Stimulated activated CD4-positive, alpha-beta T cell treated with anti-CD3 and anti-CD28 coated beads, TNF-alpha, amount 100 ng/mL, for 48 hours (primary cell): ENCODE measurements around the gene BCAS3.

Experiments used
- DNase-seq, 3 donors: peaks; one replicate each; pipeline ENCODE4 v3.0.0-alpha.2; 2020; ENCODE audit warnings: low read depth in 3 of 3

BCAS3 gene

DNA sequence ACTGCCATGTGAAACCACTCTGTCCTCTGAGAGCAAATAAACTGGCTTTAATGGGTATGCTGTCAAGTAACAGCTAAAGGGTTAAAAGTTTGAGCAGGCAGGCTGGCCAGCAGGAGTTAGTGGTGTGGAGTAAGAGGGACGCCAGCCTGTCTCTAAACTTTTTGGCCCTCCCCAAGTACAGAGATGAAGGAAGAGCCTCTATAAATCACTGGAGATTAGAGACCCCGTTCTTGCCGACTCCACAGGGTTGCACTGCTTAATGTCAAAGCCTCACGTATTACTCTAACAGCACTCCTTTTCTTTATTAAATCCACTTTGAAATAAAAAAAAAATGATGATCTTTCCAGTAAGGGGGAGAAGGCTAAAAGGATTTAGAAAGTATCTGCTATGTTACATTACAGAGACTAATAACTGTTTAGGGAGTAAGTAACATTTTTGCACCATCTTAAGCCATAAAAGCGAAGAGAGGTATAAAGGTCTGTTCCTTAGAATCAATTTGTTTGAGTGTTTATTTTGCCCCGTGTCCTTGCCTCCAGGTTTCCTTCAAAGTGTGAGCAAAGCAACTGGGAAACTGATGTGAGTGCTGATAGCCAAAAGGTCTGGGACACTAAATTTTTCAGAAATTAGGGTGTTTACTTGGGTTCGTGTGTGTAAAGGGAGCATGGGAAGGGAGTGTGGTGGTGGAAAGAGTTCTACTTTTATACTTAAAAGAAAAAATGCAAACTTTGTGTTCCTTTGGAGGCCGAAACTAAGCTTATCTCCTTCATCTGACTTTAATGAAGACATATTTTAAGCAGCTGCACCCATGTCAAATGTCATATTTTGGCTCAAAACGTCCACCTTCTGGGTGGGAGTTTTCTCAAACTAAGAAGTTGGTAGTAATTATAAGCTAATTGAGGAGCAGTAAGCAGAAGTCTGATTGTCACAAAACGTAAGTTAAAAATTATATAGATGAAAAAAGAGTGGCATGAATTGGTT lies 612.0 kb downstream of the BCAS3 start:
- DNase-seq, result no peak

DNA sequence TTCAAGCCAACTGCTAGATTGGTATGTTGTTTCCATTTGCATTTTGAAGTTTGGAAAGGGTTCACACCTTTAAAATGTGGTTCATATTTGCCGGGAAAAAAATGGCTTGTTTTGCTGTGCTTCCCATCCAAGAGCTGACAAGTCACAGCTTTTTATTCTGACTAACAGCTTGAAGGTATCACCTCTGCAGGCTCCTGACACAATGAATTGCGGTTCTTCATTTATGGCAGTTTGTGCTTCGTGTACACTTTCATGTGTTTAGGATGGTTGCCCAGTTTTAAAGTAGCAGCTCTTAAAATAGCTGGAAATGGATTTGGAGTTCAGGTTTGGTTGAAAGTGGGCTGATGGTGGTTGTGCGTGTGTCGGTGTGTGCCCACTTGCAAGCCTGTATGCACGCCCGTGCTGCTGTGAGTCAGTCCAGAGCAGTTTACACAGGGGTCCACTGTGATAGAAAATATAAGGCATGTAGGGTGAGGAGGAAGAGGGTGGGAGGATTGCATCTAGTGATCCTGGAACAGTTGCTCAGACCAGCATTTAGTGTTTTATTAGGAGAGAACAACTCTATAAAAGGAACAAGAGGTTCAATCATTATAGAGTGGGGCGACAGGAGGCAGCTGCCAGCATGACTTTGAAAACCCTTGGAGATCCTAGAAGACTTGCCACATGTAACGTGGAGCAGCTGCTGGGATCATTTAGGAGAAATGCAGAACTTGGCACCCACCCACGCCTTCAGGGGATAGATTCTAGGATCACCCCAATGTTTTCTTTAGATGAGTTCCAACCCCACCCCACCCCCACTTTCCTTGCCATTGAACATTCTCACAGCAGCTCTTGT lies 614.0 kb downstream of the BCAS3 start:
- DNase-seq, result no peak

DNA sequence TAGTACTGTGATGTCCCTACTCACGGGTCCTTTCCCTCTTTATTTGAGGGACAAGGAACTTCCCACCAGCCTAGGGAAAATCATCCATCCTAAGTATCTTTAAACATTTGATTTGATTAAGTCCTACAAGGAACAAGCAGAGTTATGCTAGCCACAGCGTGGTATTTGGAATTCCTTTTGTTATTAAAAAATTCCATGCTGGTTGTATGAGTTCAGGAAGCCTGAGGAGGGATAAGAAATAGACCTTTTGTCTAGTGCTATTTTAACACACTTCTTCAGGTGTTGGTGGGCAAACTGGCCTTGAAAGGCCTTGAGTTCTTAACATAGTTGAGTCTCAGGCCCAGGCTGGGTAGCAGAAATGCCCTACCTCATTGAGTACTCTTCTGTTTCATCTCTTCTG lies 616.6 kb downstream of the BCAS3 start:
- DNase-seq, result no peak

DNA sequence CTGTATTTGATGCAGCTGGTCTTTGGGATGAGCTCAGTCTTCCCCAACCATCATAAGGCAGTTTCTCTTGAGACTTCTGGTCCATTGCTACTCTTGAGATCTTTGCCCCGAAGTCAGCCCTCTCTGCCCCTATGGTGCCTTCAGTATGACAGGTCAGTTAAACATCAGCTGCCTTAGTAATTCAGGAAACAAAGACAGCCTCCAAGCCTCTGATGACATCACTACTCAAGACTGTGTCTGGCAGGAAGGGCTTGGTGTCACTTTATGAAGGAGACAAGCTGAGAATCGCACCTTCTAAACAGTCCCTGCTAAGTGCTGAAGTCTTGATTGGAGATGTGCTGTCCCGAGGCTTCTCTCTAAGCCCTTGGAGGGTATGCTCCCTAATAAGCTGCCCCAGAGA lies 617.1 kb downstream of the BCAS3 start:
- DNase-seq, result no peak

DNA sequence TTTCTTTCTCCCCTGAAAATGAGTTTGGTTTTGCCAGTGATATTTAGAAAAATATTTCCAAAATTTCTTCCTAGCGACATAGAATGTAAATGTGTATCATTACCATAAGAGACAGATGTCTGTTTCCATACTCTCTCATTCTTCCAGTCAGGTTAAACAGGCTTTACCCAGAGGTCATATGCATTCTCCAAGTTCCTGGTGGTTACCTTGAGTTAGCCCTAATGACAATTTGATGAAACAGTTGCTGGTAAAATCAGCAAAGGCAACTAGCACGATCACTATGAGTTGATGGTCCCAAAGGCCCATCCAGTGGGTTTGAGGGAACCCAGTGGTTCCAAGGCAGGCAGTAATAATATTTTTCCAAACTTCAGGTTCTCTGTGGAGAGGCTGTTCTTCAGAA lies 618.4 kb downstream of the BCAS3 start:
- no peak for DNase-seq

DNA sequence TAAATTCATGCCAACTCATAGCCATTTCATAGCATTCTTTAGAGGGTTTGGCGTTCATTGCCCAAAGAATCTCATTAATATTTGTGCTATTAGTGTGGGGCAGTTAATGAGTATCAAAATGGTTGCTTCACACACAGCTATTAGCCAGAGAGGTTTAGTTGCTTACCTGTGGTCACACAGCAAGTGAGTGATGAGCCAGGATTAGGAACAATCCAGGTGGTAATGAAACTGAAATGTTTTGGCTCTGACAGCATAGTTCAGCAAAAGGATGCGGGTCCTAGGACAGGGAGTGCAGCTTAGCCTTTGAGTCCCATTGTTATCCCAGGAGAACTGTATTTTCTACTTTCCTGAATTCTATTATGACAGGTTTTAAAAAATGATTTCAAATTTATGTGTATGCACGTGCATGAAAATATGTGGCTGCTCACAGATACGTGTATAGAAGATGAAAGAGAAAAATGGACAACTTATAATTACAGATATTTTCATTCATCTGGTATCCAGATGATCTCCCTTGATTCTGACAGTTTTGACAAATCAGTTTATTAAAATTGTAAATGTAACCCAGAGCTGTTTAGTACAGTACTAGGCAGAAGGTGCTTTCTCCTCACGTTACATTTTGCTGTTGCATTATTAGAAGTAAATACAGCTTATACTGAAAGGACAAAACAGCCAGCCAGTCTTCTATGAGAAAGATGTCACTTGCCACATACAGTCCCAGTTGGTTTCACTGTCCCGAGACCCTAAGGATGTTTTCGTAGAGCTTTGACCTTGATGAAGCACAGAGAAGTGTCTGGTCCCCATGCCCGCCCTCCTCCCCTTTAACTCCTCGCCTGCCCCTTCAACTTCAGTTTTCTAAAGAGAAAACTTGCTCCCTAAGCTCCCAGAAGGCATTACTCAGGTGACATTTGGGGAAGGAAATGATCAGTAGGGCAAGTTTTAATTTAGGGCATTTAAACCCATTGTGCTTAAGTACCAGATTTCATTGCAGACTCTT lies 622.2 kb downstream of the BCAS3 start:
- DNase-seq, result no peak

DNA sequence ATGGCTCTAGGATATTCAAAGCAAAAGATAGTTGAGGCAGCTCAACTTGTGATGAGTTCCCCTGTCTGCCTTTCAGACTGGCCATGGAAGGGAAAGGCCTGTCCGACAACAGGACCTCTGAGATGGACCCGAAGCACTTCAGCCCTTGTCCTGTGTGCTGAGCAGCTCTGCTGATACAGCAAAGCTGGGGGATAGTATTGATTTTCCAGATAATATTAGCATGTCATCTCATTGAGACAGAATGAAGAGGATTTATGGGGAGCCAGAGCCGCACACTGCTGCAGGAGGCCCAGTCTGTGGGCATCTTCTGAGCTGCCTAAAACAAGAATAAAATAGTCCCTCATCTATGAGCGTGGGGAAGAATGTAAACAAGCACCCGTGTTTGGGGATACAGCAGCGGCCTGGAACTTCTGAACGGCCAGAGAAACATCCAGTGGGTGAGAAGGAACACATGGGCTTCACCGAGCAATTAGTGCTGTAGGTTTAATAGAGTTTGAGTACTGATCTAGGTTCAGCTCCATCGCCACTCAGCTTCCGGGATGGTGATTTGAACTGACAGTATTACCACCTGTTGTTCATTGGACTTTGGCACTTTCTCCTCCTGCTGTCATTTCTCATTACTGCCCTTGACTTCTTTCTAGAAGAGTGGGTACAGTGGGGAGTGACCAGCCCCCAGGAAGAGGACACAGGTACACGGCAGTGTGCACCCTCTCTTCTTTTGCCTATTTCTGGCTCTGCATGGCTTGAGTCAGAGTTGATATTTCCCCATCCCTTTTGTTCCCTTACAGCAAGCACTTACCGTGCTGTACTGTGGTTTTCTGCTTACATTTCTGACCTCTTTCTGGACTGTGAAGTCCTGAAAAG lies 625.5 kb downstream of the BCAS3 start:
- DNase-seq, result no peak

DNA sequence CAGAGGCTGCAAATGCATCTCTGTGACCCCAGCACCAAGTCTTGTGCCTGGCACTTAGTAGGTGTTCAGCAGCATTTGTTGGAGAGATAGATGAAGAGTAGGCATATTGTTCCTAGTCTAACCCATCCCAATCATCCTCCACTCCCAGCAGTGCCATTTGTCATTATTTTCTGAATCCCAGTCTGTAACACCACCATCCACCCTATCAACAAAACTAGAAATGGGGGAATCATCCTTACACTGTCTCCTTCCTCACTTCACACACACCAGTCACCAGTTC lies 626.1 kb downstream of the BCAS3 start:
- DNase-seq, result no peak

DNA sequence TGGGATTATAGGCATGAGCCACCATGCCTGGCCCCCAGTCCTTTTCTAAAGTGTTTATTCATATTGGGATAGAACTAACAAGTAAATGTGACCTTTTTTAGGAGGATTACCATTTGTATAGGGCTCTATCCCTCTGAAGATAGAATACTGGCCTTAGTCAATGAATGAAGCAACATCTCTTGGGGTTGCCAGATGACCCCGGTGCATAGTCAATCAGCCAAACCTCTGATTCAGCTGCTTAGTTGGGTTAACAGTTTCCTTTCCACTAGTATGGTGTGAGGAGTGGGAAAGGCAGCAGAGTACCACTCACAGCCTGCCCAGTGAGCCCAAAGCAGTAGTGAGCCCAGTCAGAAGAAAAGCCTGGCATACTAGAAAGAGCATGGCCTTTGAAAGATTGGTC lies 627.4 kb downstream of the BCAS3 start:
- no peak for DNase-seq

DNA sequence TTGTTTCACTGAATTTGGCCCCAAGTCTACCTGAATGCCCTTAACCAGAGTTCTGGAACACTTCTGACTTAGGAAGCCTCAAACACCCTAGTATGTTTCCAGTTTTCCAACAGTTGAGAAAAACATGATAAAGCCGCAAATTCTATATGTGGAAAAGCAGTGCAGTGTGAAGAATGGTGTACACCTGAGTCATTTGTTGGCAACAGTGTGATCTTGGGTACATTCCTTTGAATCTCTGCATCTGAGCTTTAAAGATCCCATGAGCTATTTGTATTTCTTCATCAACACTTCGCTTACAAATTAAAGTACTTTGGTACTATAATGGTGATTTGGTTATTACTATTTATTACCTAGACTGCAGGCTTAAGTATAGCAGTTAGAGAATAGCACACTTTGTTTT lies 628.4 kb downstream of the BCAS3 start:
- no peak for DNase-seq

DNA sequence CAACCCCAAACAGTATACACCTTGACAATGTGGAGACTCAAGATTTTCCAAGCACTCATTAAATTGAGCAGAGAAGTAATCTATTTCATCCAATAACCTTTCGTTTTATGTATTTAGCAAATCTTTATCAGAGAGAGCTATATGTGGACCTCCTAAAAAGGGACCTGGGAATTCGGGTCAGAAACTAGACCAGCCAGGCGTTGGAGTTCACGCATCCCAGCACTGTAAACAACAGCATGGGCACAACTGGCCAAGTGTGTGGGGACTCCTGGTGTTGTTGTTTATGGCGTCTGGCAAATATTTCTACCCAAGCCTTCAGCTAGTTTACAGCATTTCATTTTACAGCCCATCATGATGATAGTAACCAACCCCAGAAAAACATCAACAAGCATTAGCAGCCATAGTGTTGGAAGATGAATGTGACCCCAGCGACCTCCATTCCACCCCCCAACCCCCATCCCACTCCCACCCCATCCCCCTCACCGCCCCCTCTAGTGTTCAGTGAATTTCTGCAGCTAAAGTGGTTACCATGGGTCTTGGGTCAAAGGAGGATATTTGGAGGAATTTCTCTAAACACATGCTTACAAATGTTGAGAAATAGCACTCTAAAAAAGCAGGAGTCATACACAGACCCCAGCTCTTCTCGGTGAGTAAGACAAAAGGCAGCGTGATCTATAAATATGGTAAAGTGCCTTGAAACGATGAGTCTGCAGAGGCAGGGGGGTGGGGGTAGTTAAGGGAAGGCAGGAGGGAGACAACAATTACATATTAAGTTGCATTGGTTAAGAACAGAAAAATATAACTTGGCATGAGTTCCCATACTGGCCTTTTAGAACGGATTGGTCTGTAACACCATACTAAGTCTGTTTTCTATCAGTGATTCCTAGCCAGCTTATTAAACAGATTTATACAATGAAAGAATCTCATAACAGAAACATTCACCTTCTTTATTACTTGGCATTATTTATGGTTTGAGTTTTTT lies 630.5 kb downstream of the BCAS3 start:
- no peak for DNase-seq

DNA sequence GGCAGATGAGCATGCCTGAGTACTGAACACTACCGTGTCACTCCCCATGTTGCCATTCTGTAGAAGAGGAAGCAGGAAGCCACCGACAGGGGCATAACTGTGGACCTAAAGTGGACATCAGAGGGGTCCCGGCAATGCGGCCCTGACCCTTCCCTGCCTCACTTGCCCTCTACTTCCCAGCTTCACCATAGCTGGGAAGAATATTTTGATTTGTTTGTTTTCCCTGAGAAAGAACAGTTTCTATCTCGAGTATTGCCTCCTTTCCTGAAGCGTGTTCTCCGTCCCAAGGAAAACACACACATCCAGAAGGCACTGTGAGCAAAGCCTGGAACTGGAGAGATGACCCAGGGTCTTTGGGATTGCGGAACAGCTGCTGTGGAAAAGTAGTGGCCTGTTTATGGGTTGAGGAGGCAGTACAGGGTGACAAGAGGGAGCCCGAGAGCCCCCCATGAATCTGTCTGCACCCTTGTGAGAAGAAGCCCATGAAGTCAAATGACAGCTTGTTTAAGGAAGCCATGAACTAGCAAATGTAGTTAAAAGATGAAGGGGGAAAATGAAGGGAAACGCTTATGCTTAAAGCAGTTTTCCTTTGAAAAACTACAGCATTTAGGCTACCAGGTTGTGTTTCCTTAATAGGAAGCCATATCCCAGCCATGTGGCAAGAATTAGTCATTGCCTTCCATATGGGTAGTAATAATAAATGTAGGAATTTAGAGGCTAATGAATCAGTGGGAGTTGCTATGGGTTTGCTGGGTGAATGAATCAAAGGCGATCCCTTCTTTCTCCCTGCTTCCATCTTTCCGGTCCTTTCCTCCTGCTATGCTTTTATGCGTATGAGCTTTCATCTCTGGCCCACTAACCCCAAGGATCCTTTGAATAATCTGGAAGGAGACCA lies 632.0 kb downstream of the BCAS3 start:
- no peak for DNase-seq

DNA sequence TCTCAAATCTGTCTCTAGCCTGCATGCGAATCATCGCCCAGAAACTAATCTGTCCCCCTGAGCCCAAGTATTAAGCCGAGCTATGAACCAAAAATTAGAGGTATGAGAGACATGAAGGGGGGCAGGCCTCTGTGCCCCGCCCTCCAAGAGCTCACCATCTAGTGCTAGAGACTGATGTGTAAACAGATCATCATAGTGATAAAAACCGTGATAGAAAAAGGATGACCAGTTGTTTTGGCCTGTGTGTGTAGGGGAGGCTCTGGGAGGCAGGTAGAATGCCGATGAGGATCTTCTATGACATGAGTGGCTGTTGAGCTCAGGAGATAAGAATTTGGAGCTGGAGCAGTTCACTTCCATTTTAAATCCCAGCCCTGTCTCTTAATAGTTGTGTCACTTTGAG lies 632.9 kb downstream of the BCAS3 start:
- DNase-seq, result no peak

DNA sequence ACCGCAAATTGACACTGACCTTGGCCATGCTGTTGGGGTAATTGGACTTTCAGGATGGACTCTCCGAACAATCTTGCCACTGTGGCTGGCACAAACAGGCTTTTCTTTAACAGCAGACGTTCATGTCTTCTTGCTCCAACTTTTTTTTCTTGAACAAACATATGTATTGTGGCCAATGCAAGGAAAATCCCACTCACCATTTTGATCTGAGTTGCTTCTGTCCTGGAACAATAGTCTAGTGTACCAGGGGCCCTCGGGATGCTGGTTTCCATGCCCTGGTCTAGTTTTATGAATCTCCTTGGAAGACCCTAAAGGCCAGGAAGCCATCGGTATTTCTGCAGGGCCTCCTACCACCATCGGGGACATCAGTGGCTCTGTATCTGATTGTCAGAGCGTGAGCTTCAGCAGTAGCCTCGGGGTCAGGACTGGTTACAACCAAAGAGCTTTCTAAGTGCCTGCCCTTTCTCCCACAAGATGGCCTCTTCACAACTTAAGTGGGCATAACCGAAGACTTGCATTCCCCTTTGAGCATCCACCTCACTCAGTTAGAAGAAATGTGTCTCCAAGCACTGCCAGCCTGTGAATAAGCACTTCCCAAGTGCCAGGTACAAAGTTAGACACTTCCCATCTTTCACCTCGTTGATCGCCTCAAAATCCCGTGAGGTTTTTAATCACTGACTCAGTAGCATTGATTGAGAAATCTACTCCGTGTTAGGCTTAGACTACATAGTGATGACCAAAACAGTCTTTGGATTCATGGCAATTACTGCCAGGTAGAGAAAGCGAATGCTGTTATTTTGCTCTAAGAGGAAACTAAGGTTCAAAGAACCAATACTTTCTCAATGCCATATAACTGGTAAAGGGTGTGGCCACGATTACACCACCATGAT lies 635.0 kb downstream of the BCAS3 start:
- DNase-seq, result no peak

DNA sequence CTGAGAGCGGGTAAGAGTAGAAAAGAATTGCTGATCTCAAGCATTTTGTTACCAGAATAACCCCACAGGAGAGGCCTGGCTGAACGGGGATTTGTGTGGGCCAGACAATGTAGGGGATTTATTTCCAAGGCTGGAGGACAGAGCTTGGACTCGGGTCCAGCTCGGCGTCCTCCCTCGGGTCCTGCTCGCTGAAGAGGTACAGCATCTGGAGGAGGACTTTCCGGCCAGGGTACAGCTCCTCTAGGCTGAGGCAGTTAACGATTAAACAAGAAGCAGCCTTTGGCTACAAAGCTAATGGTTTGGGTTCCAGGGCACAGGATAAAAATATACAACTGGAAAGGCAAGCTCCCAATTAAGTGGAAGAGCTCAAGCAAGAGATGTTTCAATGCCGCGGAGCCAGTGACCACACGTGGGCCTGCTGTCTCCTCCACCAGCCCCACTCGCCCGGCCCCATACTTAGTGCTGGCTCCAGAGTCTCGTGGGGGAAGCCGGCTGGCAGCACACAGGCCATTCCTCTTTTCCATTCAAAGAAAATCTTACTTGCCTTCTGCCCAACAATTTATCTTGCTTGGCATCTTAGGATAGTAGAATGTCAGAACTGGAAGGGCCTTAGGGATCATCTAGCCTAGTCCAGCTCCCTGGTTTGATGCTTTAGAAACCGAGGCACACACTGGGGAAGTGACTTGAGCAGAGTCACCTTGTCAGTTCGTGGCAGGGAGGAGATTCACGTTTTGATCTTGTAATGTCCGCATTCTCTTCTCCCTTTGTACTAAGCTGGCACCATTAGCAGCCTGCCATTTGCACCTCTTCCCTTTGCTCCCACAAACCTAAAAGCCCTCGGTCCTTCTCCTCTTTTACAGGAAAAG lies 636.0 kb downstream of the BCAS3 start:
- no peak for DNase-seq

DNA sequence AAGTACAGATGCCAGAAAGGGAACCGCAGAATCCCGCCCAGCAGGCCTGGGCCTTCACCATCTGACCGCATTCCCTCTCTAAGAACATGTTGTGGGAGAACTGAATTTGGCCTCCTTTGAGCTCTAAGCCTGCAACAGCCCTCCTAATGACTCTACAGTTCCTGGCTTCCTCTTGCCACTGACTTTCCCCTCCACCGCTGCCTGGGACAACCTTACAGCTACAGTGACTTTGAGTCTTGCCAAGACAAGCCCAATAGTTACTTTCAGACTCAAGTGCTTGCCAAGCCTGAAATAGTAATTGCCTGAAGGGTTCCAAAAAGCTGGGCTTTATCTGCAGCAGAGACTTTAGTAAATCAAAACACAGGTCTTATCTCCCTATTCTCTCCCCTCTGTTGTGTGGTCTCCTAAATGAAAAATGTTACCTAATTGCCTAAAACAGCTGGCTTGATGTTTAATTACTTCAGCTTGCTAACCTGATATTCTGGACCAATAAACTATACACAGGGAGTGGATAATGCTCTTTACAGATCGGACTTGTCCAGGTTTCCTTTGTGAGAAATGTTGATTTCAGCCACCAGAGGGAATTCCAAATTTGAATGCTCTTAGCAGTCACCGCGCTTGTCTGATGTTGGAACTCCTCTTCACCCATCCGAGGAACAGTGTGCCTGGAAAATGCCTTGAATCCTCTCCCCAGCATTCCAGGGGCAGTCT lies 636.9 kb downstream of the BCAS3 start:
- DNase-seq, result no peak
